ENCODE results near the gene SAMHD1. TPM values are rescaled to one million over a fixed set of nuclear protein-coding genes. Genes with fewer than 3 reads are reported as not detected.

SAMHD1 gene
- total RNA-seq = 16.3 and 18.8 TPM in 2 replicates

DNA sequence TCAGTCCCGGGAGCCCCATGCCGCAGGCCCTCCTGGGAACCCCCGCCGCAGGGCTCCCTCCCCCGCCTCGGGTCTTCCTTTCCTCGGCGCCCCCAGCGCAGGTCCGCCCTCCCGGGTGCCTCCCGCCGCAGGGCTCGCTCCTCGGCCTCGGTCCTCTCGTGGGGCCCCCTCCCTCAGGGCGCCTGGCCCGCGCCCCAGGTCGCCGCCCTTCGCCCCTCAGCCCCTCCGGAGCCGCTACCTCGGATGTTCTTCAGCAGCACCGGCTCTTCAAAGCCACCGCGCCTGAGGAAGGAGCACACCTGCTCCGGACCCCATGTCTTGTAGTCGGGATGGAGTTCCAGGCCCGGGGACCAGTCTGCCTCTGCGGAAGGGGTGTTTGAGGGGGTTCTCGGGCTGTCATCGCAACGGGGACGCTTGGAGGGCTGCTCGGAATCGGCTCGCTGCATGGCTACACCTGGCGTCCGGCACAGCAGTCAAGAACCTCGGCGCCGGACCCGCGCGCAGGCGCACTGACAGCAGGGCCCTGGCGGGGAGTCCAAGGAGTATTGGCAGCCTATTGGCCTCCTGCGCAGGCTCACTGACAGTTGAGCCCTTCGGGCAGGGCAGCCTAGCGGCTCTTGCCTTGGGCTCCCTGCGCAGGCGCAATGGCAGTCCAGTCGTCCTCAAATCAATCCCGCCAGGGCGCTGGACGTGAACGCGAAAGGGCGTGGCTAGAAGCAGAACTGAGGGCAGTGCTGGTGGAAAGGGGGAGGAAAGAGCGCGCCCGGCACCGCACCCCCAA, at the start of gene SAMHD1:
Gene SAMHD1, minus strand, starts transcription at position 511 of the 781 bp plus-strand sequence. Its CDS starts 65 bp downstream, at position 446.

GRCh38 chr20:36875702-36876472, 75.6 kb downstream of the SAMHD1 start, which contains the start of gene TLDC2:
TLDC2 (plus strand) TSS chr20:36876138; CDS start chr20:36876175, 37 bp downstream.

Other genes with a start within 250 kb of the SAMHD1 start
- 21.5 and 29.3 TPM in 2 replicates for gene NDRG3, start 205.6 kb downstream of the SAMHD1 start, total RNA-seq
- gene DSN1, start 177.9 kb downstream of the SAMHD1 start, total RNA-seq = 6.7 and 10.4 TPM in 2 replicates
- not detected in 2 replicates for gene TLDC2, start 75.6 kb downstream of the SAMHD1 start, total RNA-seq
- gene RBL1, start 144.3 kb upstream of the SAMHD1 start, total RNA-seq = 5.5 and 7.3 TPM in 2 replicates
- 462 and 520 TPM in 2 replicates for gene RPN2, start 227.6 kb upstream of the SAMHD1 start, total RNA-seq
- gene MROH8, start 227.8 kb upstream of the SAMHD1 start, total RNA-seq = 0.59 and 1.5 TPM in 2 replicates